BJ (cell line): ENCODE results near the gene ASCL5. TPM values are rescaled to one million over a fixed set of nuclear protein-coding genes. Genes with fewer than 3 reads are reported as not detected.

Experiments
- CTCF ChIA-PET: fragments of 350-600 bp; formaldehyde crosslinking; extraction: SDS; loops from one replicate; lab custom pipeline; 2021; ENCODE audit warnings: antibody characterized with exemption, inconsistent platforms; lab: Yijun Ruan, JAX
- POLR2A ChIA-PET: fragments of 300-600 bp; sonication (Branson Sonifier 250); formaldehyde crosslinking; extraction: SDS; loops from one replicate; lab custom pipeline; 2021; ENCODE audit warnings: antibody characterized with exemption; lab: Charles Lee
- DNase-seq: peaks from one replicate; pipeline ENCODE4 v3.0.0-alpha.2; 2011; ENCODE audit warnings: low read depth
- H3K27me3 ChIP-seq: 2 replicates; pipeline ENCODE4 v1.6.0; 2011; ENCODE audit warnings: low read length; ENCODE audit not compliant: control insufficient read depth, insufficient read depth
- H3K36me3 ChIP-seq: 2 replicates; pipeline ENCODE4 v1.5.1; 2011; ENCODE audit warnings: low read length; ENCODE audit not compliant: control insufficient read depth, insufficient read depth
- H3K4me3 ChIP-seq: 2 replicates; pipeline ENCODE4 v1.5.1; 2011; ENCODE audit warnings: low read depth, mild to moderate bottlenecking, control low read depth, low read length
- CTCF ChIP-seq: IDR thresholded peaks from 2 replicates; pipeline ENCODE4 v1.5.1; 2011; ENCODE audit warnings: low read depth, mild to moderate bottlenecking, control low read depth, inconsistent platforms, low read length, moderate library complexity; ENCODE audit not compliant: insufficient read depth
- polyA plus RNA-seq: library from polyadenylated mRNA; depleted of rRNA; stranded (reverse); fragments of >200 nt; gene quantifications from 2 replicates; pipeline ENCODE4 v1.2.3, GENCODE V29; 2011

Gene ASCL5
- polyA plus RNA-seq, 1 experiment: 0.06 TPM

DNA sequence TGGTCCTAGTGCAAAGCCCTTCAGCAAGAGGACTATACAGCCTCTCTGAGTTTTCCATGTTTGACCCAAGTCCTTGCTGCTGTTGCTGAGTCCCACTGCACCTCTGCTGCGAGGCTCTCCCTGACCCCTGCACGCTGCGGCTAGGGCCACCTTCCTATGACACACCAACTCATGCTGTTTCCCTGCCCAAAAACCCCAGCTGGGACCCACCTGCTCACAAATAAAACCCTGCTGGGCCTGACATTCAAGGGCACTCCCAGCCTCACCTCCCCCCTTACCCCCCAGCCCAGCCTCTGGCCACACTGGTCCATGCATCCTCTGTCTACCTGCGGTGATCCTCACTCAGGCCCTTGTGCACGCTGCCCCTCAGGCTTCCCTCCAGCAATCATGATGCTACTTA lies 12.3 kb upstream of the ASCL5 start:
- no peak for DNase-seq
- H3K4me3 ChIP-seq: no peak overlapping the region
- no peaks in the 10 kb centered on the region for H3K27me3 ChIP-seq
- H3K36me3 ChIP-seq: peaks cover 28% of the 10 kb centered on the region
- CTCF ChIA-PET: interaction anchor here (1.9 to 2.3 kb wide), 2 partner anchors 8 to 12 kb away, joined by 6 to 12 read pairs; no protein-coding TSS in a partner anchor
- no peak for TF ChIP-seq CTCF
- POLR2A ChIA-PET: no interaction called here

DNA sequence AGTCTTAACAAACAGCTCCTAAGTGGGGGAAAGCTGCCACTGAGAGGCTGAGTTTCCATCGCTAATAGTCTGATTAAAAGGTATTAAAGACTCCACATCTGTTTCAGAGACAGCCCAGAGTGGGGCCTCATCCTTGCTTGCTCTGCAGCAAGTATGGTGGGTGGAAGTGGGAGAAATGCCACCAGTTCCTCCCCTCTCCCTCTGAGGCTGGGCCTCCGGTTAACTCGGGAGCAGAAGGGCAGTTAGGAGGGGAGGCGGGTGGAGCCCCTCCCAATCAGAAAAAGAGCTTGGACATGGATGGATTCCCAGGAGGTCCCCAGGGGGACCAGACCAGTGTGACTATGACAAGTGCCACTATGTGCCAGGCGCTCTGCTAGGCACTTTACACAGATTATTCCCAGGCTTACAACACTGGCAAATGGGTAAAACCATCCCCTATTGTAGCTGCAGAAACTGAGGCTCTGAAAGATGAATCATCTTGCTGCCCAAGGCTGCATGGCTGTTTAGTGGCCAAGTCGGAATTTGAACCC lies 11.4 kb upstream of the ASCL5 start:
- ChIA-PET POLR2A (no interaction called here), CTCF (interaction anchor here (0.7 to 2.3 kb wide), 5 partner anchors 9 to 52 kb away, joined by 4 to 12 read pairs (median 6); no protein-coding TSS in a partner anchor)
- no peak for DNase-seq
- TF ChIP-seq CTCF: no peak
- peaks cover 22% of the 10 kb centered on the region for H3K36me3 ChIP-seq
- no peak overlapping the region for H3K4me3 ChIP-seq
- H3K27me3 ChIP-seq: no peaks in the 10 kb centered on the region

- CTCF ChIA-PET: interaction anchor here (0.7 to 2.3 kb wide), 9 partner anchors 10 to 166 kb away, joined by 3 to 12 read pairs (median 4); no protein-coding TSS in a partner anchor
- H3K27me3 ChIP-seq: no peaks in the 10 kb centered on the region
- POLR2A ChIA-PET: interaction anchor here (0.5 kb wide), 1 partner anchor 57 kb away, joined by 5 read pairs; no protein-coding TSS in a partner anchor
Measured at GRCh38 chr1:201137579-201138310, 10.8 kb upstream of the ASCL5 start.

DNA sequence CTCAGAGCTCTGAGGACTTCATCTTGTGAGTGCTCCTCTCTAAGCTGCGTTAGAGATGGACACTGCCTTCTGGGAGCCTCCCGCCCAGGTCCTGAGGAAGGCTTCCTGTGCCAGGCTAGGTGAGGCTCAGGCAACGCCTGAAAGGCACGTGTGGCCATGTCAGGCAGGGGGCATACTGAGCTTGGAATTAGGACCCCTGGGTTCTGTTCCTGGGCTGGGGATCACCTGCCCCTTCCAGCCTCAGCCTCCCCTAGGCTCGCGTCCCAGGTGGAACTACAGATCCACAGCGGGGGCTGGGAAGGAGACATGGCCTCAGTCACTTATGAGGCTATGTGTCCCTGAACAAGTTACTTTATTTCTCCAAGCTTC lies 10.0 kb upstream of the ASCL5 start:
- ChIA-PET CTCF (interaction anchor here (0.7 to 2.3 kb wide), 7 partner anchors 11 to 165 kb away, joined by 3 to 12 read pairs (median 4); no protein-coding TSS in a partner anchor), POLR2A (no interaction called here)
- Histone ChIP-seq H3K4me3 (no peak overlapping the region), H3K36me3 (peaks cover 17% of the 10 kb centered on the region), H3K27me3 (no peaks in the 10 kb centered on the region)
- TF ChIP-seq CTCF: no peak
- no peak for DNase-seq

More at GRCh38 chr1:201137579-201138310, 10.8 kb upstream of the ASCL5 start:
- peaks cover 20% of the 10 kb centered on the region for H3K36me3 ChIP-seq
- peak; percentile 79 for DNase-seq
- TF ChIP-seq CTCF: no peak
- no peak overlapping the region for H3K4me3 ChIP-seq

- CTCF ChIA-PET: interaction anchor here (1.6 to 1.9 kb wide), 3 partner anchors 11 to 165 kb away, joined by 4 to 5 read pairs (median 4); no protein-coding TSS in a partner anchor
- no peaks in the 10 kb centered on the region for H3K27me3 ChIP-seq
Measured at GRCh38 chr1:201136355-201137023, 9.5 kb upstream of the ASCL5 start.

More at GRCh38 chr1:201136355-201137023, 9.5 kb upstream of the ASCL5 start:
- no peak for DNase-seq
- Histone ChIP-seq H3K36me3 (peaks cover 17% of the 10 kb centered on the region), H3K4me3 (no peak overlapping the region)
- no peak for TF ChIP-seq CTCF
- POLR2A ChIA-PET: no interaction called here
